ACHN (cell line): Measurements from ENCODE around the gene ATG9A.

Source experiments
- DNase-seq: peaks from one replicate; pipeline ENCODE4 v3.0.0-alpha.2; 2015
- in situ Hi-C: cut with HindIII; loops from 2 replicates; pipeline ENCODE4 v1.10.0; 2017; ENCODE audit warnings: low sequenced_read_pairs, low pct_ligation_motif_present, low pct_unique_long_range_greater_than_20kb

The ATG9A gene

GRCh38 chr2:219169930-219170654 lies 59.3 kb downstream of the ATG9A start, which contains the start of gene SLC23A3:
Gene SLC23A3, minus strand, starts transcription at chr2:219170029. Its CDS starts 45 bp downstream, at chr2:219169984.
- DNase-seq: no peak
- in situ Hi-C loops: no loop called here
